NCI-H187 treated with DMSO at 0.1 percent for 48 hours (cell line): Measurements from ENCODE around the gene BRSK1.
"Not testable (repeated sequence)": the region's sequence is repeated elsewhere in the genome, so short reads cannot be mapped to it uniquely, and the experiment has no call there.

ENCODE experiments used
- DNase-seq: peaks from one replicate; lab custom pipeline; 2025; lab: John Stamatoyannopoulos, UW

The BRSK1 gene

GRCh38 chr19:55329791-55330190 lies 46.0 kb downstream of the BRSK1 start:
- DNase-seq = not testable (repeated sequence)

GRCh38 chr19:55333870-55334269 lies 50.1 kb downstream of the BRSK1 start:
- no peak for DNase-seq

GRCh38 chr19:55336101-55336500 lies 52.3 kb downstream of the BRSK1 start:
- no peak for DNase-seq

GRCh38 chr19:55339105-55339888 lies 55.5 kb downstream of the BRSK1 start, which contains the start of gene KMT5C:
Gene KMT5C, plus strand, starts transcription at chr19:55339876. Its CDS starts 2,061 bp downstream, at chr19:55341937.
- peak; percentile 100 for DNase-seq

- no peak for DNase-seq
These were observed 56.3 kb downstream of the BRSK1 start for GRCh38 chr19:55339889-55340783.

- DNase-seq = no peak
These were observed 57.0 kb downstream of the BRSK1 start for GRCh38 chr19:55340784-55341147.

- peak; percentile 42 for DNase-seq
These were observed 57.4 kb downstream of the BRSK1 start for GRCh38 chr19:55341171-55341588.

- no peak for DNase-seq
These were observed 58.1 kb downstream of the BRSK1 start for GRCh38 chr19:55341595-55342531.

GRCh38 chr19:55344444-55344843 lies 60.6 kb downstream of the BRSK1 start:
- no peak for DNase-seq

GRCh38 chr19:55345101-55345817 lies 61.5 kb downstream of the BRSK1 start:
- DNase-seq = no peak

- DNase-seq = no peak
These were observed 62.3 kb downstream of the BRSK1 start for GRCh38 chr19:55345818-55346724.

- DNase-seq = no peak
These were observed 63.1 kb downstream of the BRSK1 start for GRCh38 chr19:55346725-55347441.

- no peak for DNase-seq
These were observed 63.7 kb downstream of the BRSK1 start for GRCh38 chr19:55347442-55348009.

GRCh38 chr19:55348317-55349034 lies 64.7 kb downstream of the BRSK1 start:
- DNase-seq = no peak

GRCh38 chr19:55350620-55351315 lies 67.0 kb downstream of the BRSK1 start:
- DNase-seq = no peak

GRCh38 chr19:55352040-55352439 lies 68.2 kb downstream of the BRSK1 start:
- DNase-seq = no peak

GRCh38 chr19:55352549-55353145 lies 68.8 kb downstream of the BRSK1 start:
- DNase-seq = no peak
